Measurements from ENCODE around the gene CACNA2D1.

GRCh38 chr7:82388138-82388537 lies 55.4 kb downstream of the CACNA2D1 start:
- TF ChIP-seq OSR1 (CRISPR knock-in tag; IDR thresholded peaks at IDR 0.05) (no peak), ZFP3 (CRISPR knock-in tag; IDR thresholded peaks at IDR 0.05) (no peak), ISL1 (CRISPR knock-in tag; IDR thresholded peaks at IDR 0.05) (no peak), ZNF565 (CRISPR knock-in tag; conservative IDR thresholded peaks at IDR 0.05; ENCODE audit: low read depth) (no peak)

Measured in SK-N-SH treated with all-trans-retinoic acid at 6 μM for 48 hours (cell line).